GM12873 (cell line): ENCODE results near the gene PIGS.

Experiments
- CTCF ChIP-seq: IDR thresholded peaks from 2 replicates; pipeline ENCODE4 v1.5.1; 2012; ENCODE audit warnings: low read depth, mild to moderate bottlenecking, moderate library complexity, low read length, control low read depth; ENCODE audit not compliant: insufficient read depth; ENCODE audit errors: missing control alignments

Gene PIGS

DNA sequence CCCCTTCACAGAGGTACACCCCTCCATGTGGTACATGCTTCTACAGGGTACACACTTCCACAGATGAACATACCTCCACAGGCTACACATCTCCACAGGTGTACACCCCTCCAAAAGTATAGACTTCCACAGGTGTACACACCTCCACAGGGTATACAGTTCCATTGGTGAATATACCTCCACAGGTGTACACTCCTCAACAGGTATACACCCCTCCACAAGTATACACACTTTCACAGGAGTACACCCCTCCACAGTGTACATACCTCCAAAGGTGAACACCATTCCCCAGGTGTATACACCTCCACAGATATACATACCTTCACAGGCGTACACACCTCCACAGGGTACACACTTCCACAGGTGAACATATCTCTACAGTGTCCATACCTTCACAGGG lies 55.8 kb downstream of the PIGS start:
- TF ChIP-seq CTCF, result no peak

DNA sequence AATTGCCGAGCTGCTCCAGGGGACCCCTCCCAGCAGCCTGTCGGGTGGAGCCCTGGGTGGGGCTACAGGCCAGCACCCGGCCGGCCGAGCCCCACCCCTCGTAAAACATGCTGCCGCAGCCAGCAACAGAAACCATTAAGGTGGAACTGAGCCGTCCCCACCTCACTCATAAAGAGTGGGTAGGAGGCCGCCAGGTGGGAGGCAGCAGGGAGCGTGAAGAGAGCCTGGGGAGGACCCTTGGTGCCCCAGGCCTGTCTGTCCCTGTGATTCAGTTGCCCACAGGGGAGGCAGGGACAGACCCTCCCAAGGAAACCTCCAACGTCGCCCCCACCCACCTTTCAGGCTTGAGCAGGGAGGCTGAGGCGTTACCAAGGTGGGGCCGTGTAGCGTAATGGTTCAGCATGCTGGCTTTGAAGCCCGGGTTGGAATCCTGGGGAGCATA lies 56.7 kb downstream of the PIGS start:
- TF ChIP-seq CTCF, result no peak

GRCh38 chr17:28513476-28513875 lies 57.8 kb downstream of the PIGS start:
- TF ChIP-seq CTCF, result no peak

DNA sequence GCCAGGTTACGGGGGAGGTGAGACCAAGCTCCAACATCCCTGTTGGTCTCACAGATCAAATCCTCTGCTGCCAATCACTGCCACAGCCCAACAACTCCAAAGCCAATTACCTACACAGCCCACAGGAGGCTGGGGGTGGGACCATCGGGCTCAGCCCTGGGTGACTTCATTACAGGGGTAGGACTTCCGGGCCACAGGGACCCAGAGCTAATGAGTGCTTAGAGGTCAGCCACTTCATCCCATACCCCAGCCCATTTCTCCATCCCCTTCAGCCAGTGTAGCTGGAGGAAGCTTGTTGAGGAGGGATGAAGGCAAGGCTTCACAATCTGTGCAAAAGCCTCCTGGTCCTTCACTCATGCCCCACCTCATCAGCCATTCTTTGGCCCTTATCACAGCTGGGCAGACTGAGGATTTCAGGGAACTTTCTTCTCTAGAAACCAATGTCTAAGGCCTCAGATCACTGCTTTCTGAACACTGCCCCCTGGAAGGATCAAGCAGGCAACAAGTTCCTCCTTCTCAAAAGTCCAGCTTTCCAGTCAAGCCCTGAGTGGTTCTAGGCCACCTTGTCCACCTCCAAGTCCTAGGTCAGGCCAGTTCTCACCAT lies 59.4 kb downstream of the PIGS start:
- no peak for TF ChIP-seq CTCF

- TF ChIP-seq CTCF, result no peak
Measured at GRCh38 chr17:28509789-28510188, 61.5 kb downstream of the PIGS start.

GRCh38 chr17:28508211-28508724 lies 63.1 kb downstream of the PIGS start:
- no peak for TF ChIP-seq CTCF

DNA sequence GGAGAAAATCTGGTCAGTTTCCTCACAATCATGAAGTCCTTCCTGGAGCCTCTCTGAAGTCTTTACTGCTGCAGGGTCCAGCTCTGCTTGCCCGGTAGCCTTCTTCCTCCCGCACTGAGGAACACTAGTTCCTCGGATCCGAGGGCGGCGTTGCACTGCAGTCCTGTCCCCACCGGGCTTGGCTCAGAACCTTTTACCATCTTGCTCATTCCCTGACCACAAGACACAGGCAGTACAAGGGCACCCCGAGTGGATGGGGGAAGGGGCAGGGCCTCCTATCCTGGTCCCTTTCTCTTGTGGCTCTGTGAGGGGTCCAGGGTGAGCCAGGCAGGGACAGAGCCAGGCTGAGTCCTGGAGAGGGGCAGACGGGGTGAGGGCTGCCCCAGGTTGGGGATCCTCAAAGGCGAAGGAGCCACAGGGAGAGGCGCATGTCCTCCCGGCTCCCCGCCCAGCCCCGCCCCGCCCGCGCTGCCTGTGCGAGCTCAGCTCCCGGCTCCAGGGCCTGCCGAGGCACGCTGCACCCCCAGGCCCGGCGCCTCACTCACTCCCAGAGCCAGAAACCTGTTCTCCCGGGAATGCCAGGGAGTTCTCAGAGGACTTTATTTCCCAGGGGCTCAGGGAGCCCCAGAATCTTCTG lies 63.6 kb downstream of the PIGS start:
- no peak for TF ChIP-seq CTCF
